GM12865 (cell line): ENCODE measurements around the gene FRMD5.

ENCODE experiments used
- DNase-seq: peaks from one replicate; pipeline ENCODE4 v3.0.0; 2010; ENCODE audit warnings: low read depth
- H3K4me3 ChIP-seq: 2 replicates; pipeline ENCODE4 v1.5.1; 2011; ENCODE audit warnings: mild to moderate bottlenecking, low read depth, low read length, control low read depth
- CTCF ChIP-seq: IDR thresholded peaks from 2 replicates; pipeline ENCODE4 v1.5.1; 2011; ENCODE audit warnings: low read length, control low read depth, low read depth, inconsistent platforms; ENCODE audit not compliant: insufficient read depth; ENCODE audit errors: missing control alignments

The FRMD5 gene

DNA sequence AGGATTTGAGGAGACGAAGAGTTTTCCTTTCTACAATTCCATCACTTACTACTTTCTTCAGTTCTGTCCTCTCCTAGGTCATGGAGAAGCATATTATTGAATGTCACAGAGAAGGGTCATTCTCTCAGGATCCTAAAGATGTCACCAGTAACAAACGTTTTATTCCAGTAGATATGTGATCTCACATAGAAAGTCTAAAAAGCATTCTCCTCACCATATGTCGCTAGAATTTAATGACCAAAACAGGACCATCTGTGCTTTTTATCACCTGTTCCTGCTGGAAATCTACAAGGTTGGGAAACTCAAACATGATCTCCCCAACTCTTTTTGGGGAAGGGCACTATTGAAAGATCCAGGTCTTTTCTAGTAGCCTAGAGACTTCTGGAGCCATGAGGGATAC, 24.0 kb upstream of the FRMD5 start:
- no peak overlapping the region for H3K4me3 ChIP-seq
- no peak for TF ChIP-seq CTCF

GRCh38 chr15:44216958-44217357, 21.9 kb upstream of the FRMD5 start:
- DNase-seq = no peak
- no peak for TF ChIP-seq CTCF
- no peak overlapping the region for H3K4me3 ChIP-seq

More for the DNA sequence above, 24.0 kb upstream of the FRMD5 start:
- DNase-seq = no peak

- H3K4me3 ChIP-seq = no peak overlapping the region
- peak; percentile 6 for DNase-seq
- no peak for TF ChIP-seq CTCF
Measured at GRCh38 chr15:44215594-44215993, 20.5 kb upstream of the FRMD5 start.

GRCh38 chr15:44208956-44209355, 13.9 kb upstream of the FRMD5 start:
- DNase-seq = no peak
- H3K4me3 ChIP-seq = no peak overlapping the region
- TF ChIP-seq CTCF = no peak

GRCh38 chr15:44207643-44208042, 12.6 kb upstream of the FRMD5 start:
- H3K4me3 ChIP-seq = no peak overlapping the region
- no peak for DNase-seq
- TF ChIP-seq CTCF = no peak

DNA sequence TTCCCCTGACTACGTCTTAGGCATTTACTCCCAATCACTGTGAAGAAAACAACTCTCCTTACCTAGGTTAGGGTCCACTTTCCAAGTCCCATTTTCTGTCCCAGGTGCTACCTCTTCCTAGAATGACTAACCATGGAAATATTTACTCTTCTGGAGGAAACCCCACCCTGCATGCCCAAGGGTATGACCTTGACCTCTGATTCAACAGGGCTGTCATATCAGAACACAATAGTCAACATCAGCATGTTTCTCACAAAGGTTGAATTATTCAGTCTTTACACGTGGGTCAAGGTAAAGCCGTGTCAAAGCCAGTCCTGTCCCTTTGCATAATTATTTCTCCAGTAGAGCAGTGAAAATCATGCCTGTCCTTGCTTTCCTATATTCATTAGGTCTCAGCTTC, 4.3 kb upstream of the FRMD5 start:
- DNase-seq = no peak
- no peak overlapping the region for H3K4me3 ChIP-seq
- TF ChIP-seq CTCF = no peak

- DNase-seq = peak; percentile 23
- no peak for TF ChIP-seq CTCF
- peak overlapping the region; percentile 64 for H3K4me3 ChIP-seq
Measured at GRCh38 chr15:44194323-44195150, 534 bp downstream of the FRMD5 start.
